ENCODE results near the gene FBLN2. TPM values are rescaled to one million over a fixed set of nuclear protein-coding genes. Genes with fewer than 3 reads are reported as not detected.

Gene FBLN2
- polyA plus RNA-seq, 3 donors = 0.08 TPM; not detected in 2

GRCh38 chr3:13553686-13554085 is 4.8 kb downstream of the FBLN2 start:
- H3K4me3 Mint-ChIP-seq = no peak overlapping the region
- Histone ChIP-seq H3K9ac (ENCODE audit: insufficient read depth, low read length, poor library complexity, severe bottlenecking) (no peak overlapping the region), H3K4me2 (replicated peaks; ENCODE audit: extremely low read depth, low read length, poor library complexity, severe bottlenecking) (no peak overlapping the region), H3K79me2 (ENCODE audit: insufficient read depth, low read length) (no peaks in the 10 kb centered on the region), H3K27ac (ENCODE audit: low read depth in 1 of 2, low read length in 2 of 2) (no peak overlapping the region), H2AFZ (ENCODE audit: insufficient read depth, low read depth, low read length, poor library complexity, severe bottlenecking) (no peak overlapping the region), H3K27me3 (ENCODE audit: control insufficient read depth in 2 of 2, insufficient read depth in 2 of 2, low read length in 2 of 2) (peaks cover under 1 to 14% of the 10 kb centered on the region in 2 donors), H3K36me3 (replicated peaks in 1 of 2; ENCODE audit: control insufficient read depth in 1 of 2, insufficient read depth in 2 of 2, low read length in 2 of 2) (no peaks in the 10 kb centered on the region), H3K4me3 (replicated peaks in 1 of 3; ENCODE audit: low read depth in 2 of 3, low read length in 3 of 3) (no peak overlapping the region), H3K4me1 (ENCODE audit: control insufficient read depth in 1 of 2, insufficient read depth in 2 of 2, low read length in 2 of 2) (peaks cover under 1 to 8% of the 10 kb centered on the region in 2 donors), H3K9me3 (replicated peaks in 1 of 2; ENCODE audit: control insufficient read depth in 1 of 2, insufficient read depth in 1 of 2, low read length in 2 of 2) (no peaks in the 10 kb centered on the region), H4K20me1 (ENCODE audit: insufficient read depth, low read length) (no peaks in the 10 kb centered on the region)
- peaks cover 2 to 4% of the 10 kb centered on the region in 2 donors for H3K36me3 Mint-ChIP-seq
- WGBS (ENCODE audit: insufficient coverage) = 75% methylated on average over 4 of the region's 12 CpGs
- peaks cover 13 to 21% (median 14%) of the 10 kb centered on the region in 3 donors for H3K27me3 Mint-ChIP-seq (ENCODE audit: low read depth in 3 of 3)
- TF ChIP-seq CTCF (IDR thresholded peaks at IDR 0.05) = no peak
- no peak for DNase-seq
- intact Hi-C loops (cut with micrococcal nuclease) = no loop called here
- H3K4me1 Mint-ChIP-seq = peaks cover 5% of the 10 kb centered on the region
- peaks cover 0 to 4% (median 0%) of the 10 kb centered on the region in 7 donors for H3K9me3 Mint-ChIP-seq
- H3K27ac Mint-ChIP-seq = peak overlapping the region in 1 of 7 donors; percentile 50

DNA sequence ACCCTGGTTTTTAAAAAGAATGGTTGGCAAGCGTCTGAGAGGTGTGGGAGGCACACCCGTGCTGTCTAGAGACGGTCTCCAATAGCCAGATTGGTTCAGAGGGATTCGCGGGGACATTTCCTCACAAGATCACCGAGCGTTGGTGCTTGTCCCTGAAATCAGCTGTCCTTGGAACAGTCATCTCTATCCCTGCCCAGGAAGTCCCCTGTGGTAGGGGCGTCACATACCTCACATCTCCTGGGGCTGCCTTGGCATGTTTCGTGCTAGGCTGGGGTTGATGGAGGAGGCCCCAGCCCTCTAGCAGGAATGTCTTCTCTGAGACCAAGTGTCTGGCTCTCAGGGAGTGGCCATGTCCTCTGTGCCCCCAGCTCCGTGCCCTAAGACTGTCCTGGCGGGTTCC is 6.8 kb downstream of the FBLN2 start:
- Mint-ChIP-seq H3K4me1 (no peaks in the 10 kb centered on the region), H3K9me3 (no peaks in the 10 kb centered on the region), H3K36me3 (no peaks in the 10 kb centered on the region), H3K27me3 (ENCODE audit: low read depth in 3 of 3) (peaks cover 2 to 9% (median 7%) of the 10 kb centered on the region in 3 donors), H3K27ac (no peak overlapping the region), H3K4me3 (no peak overlapping the region)
- whole genome bisulfite sequencing (ENCODE audit: insufficient coverage) = 89% methylated on average over 10 of the region's 11 CpGs
- intact Hi-C loops (cut with micrococcal nuclease) = no loop called here
- Histone ChIP-seq H3K36me3 (replicated peaks in 1 of 2; ENCODE audit: control insufficient read depth in 1 of 2, insufficient read depth in 2 of 2, low read length in 2 of 2) (no peaks in the 10 kb centered on the region), H2AFZ (ENCODE audit: insufficient read depth, low read depth, low read length, poor library complexity, severe bottlenecking) (no peak overlapping the region), H3K9me3 (replicated peaks in 1 of 2; ENCODE audit: control insufficient read depth in 1 of 2, insufficient read depth in 1 of 2, low read length in 2 of 2) (no peaks in the 10 kb centered on the region), H3K4me1 (ENCODE audit: control insufficient read depth in 1 of 2, insufficient read depth in 2 of 2, low read length in 2 of 2) (no peaks in the 10 kb centered on the region), H4K20me1 (ENCODE audit: insufficient read depth, low read length) (no peaks in the 10 kb centered on the region), H3K4me2 (replicated peaks; ENCODE audit: extremely low read depth, low read length, poor library complexity, severe bottlenecking) (no peak overlapping the region), H3K4me3 (replicated peaks in 1 of 3; ENCODE audit: low read depth in 2 of 3, low read length in 3 of 3) (no peak overlapping the region), H3K27ac (ENCODE audit: low read depth in 1 of 2, low read length in 2 of 2) (no peak overlapping the region), H3K27me3 (ENCODE audit: control insufficient read depth in 2 of 2, insufficient read depth in 2 of 2, low read length in 2 of 2) (no peaks in the 10 kb centered on the region), H3K79me2 (ENCODE audit: insufficient read depth, low read length) (no peaks in the 10 kb centered on the region), H3K9ac (ENCODE audit: insufficient read depth, low read length, poor library complexity, severe bottlenecking) (no peak overlapping the region)
- no peak for DNase-seq
- TF ChIP-seq CTCF (IDR thresholded peaks at IDR 0.05) = no peak

Data from CD14-positive monocyte (primary cell).